Measurements from ENCODE around the gene SRXN1.

The SRXN1 gene

GRCh38 chr20:652615-653109, 338 bp downstream of the SRXN1 start:
- peak in 1 of 2 experiments; percentile 58 for DNase-seq (ENCODE audit: low read depth in 1 of 2, low spot score in 1 of 2)
- TF ChIP-seq, protein P1, sequence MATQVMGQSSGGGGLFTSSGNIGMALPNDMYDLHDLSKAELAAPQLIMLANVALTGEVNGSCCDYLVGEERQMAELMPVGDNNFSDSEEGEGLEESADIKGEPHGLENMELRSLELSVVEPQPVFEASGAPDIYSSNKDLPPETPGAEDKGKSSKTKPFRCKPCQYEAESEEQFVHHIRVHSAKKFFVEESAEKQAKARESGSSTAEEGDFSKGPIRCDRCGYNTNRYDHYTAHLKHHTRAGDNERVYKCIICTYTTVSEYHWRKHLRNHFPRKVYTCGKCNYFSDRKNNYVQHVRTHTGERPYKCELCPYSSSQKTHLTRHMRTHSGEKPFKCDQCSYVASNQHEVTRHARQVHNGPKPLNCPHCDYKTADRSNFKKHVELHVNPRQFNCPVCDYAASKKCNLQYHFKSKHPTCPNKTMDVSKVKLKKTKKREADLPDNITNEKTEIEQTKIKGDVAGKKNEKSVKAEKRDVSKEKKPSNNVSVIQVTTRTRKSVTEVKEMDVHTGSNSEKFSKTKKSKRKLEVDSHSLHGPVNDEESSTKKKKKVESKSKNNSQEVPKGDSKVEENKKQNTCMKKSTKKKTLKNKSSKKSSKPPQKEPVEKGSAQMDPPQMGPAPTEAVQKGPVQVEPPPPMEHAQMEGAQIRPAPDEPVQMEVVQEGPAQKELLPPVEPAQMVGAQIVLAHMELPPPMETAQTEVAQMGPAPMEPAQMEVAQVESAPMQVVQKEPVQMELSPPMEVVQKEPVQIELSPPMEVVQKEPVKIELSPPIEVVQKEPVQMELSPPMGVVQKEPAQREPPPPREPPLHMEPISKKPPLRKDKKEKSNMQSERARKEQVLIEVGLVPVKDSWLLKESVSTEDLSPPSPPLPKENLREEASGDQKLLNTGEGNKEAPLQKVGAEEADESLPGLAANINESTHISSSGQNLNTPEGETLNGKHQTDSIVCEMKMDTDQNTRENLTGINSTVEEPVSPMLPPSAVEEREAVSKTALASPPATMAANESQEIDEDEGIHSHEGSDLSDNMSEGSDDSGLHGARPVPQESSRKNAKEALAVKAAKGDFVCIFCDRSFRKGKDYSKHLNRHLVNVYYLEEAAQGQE (IDR thresholded peaks at IDR 0.05; ENCODE audit: insufficient replicate concordance, low read depth) = no peak
- TF ChIP-seq, protein P2, sequence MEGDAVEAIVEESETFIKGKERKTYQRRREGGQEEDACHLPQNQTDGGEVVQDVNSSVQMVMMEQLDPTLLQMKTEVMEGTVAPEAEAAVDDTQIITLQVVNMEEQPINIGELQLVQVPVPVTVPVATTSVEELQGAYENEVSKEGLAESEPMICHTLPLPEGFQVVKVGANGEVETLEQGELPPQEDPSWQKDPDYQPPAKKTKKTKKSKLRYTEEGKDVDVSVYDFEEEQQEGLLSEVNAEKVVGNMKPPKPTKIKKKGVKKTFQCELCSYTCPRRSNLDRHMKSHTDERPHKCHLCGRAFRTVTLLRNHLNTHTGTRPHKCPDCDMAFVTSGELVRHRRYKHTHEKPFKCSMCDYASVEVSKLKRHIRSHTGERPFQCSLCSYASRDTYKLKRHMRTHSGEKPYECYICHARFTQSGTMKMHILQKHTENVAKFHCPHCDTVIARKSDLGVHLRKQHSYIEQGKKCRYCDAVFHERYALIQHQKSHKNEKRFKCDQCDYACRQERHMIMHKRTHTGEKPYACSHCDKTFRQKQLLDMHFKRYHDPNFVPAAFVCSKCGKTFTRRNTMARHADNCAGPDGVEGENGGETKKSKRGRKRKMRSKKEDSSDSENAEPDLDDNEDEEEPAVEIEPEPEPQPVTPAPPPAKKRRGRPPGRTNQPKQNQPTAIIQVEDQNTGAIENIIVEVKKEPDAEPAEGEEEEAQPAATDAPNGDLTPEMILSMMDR (IDR thresholded peaks at IDR 0.05; ENCODE audit: insufficient read depth, low read length) = no peak
- TF ChIP-seq SPI1 (IDR thresholded peaks at IDR 0.05; ENCODE audit: borderline replicate concordance, low read depth) (no peak), GABPA (IDR thresholded peaks at IDR 0.05; ENCODE audit: low read depth) (no peak), POLR2AphosphoS5 (IDR thresholded peaks at IDR 0.05; ENCODE audit: low read depth) (no peak)
- Histone ChIP-seq H3K4me3 (replicated peaks; ENCODE audit: insufficient read depth, low read length) (peak overlapping the region; percentile 79), H3K27me3 (ENCODE audit: insufficient read depth, poor library complexity, severe bottlenecking) (no peaks in the 10 kb centered on the region), H3K27ac (replicated peaks) (peak overlapping the region; percentile 58)

DNA sequence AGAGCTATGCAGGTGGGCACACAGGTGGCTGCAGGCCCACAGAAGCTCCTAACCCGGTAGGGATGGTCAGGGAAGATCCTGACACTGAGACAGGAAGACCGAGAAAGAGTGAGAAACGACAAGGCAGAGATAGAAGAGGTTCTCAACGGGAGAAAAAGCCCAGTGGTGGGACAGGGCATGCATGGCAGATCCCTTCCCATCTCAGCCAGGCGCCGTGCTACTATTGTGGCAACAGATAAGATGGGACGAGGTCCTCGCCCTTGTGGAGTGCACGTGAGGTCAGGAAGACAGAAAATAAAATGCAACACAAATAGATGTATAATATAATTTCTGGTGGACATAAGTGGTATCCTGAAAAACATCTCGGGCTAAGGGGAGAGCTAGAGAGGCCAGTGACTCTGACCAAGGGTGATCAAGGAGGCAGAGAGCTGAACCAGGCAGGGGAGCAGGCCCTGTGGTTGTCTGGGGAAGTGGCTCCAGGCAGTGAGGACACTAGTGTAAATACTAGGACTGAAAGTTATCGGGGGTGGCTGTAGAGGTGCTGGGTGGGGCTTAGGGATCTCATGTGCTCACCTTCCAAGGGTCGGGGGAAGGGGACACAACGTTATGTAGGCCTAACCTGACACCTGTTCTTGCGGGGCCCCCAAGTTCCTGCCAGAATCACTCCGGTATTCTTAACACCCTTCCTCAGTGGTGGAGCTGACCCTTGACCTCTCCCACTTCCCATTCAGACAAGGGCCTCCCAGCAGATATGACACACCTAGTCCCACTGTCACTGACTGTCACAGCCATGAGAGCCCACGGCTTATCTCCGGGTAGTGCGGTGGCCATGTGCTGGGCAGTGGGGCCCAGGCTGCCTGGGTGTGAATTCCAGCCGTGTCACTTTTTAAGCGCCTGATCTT, 1.0 kb downstream of the SRXN1 start:
- Histone ChIP-seq H3K4me3 (replicated peaks; ENCODE audit: insufficient read depth, low read length) (peak overlapping the region; percentile 79), H3K27me3 (ENCODE audit: insufficient read depth, poor library complexity, severe bottlenecking) (no peaks in the 10 kb centered on the region), H3K27ac (replicated peaks) (peak overlapping the region; percentile 58)
- DNase-seq (ENCODE audit: low read depth in 1 of 2, low spot score in 1 of 2) = peak; percentile 25 to 66
- TF ChIP-seq, protein P1 (IDR thresholded peaks at IDR 0.05; ENCODE audit: insufficient replicate concordance, low read depth) = no peak
- TF ChIP-seq GABPA (IDR thresholded peaks at IDR 0.05; ENCODE audit: low read depth) (no peak), SPI1 (IDR thresholded peaks at IDR 0.05; ENCODE audit: borderline replicate concordance, low read depth) (no peak), POLR2AphosphoS5 (IDR thresholded peaks at IDR 0.05; ENCODE audit: low read depth) (no peak)
- TF ChIP-seq, protein P2 (IDR thresholded peaks at IDR 0.05; ENCODE audit: insufficient read depth, low read length) = no peak

DNA sequence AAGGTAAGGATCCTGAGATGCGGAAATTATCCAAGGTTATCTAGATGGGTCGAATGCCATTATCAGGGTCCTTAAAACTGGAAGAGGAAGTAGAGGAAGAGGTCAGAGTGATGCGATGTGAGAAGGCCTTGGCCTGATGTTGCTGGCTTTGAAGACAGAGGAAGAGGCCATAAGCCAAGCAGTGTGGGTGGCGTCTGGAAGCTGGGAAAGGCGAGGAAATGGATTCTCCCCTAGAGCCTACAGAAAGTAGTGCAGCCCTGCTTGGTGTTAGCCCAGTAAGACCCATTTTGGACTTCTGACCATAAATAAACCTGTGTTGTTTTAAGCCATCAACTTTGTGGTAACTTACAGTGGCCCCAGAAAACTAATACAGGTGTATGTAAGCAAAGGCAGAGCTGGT, 2.0 kb downstream of the SRXN1 start:
- DNase-seq (ENCODE audit: low read depth in 1 of 2, low spot score in 1 of 2) = no peak
- no peak overlapping the region for H3K27ac ChIP-seq (replicated peaks)
- TF ChIP-seq, protein P1 (IDR thresholded peaks at IDR 0.05; ENCODE audit: insufficient replicate concordance, low read depth) = no peak
- TF ChIP-seq, protein P2 (IDR thresholded peaks at IDR 0.05; ENCODE audit: insufficient read depth, low read length) = no peak
- TF ChIP-seq GABPA (IDR thresholded peaks at IDR 0.05; ENCODE audit: low read depth) (no peak), POLR2AphosphoS5 (IDR thresholded peaks at IDR 0.05; ENCODE audit: low read depth) (no peak), SPI1 (IDR thresholded peaks at IDR 0.05; ENCODE audit: borderline replicate concordance, low read depth) (no peak)
- H3K4me3 ChIP-seq (replicated peaks; ENCODE audit: insufficient read depth, low read length) = no peak overlapping the region
- no peaks in the 10 kb centered on the region for H3K27me3 ChIP-seq (ENCODE audit: insufficient read depth, poor library complexity, severe bottlenecking)
